ENCODE data around the gene NLGN3.

DNA sequence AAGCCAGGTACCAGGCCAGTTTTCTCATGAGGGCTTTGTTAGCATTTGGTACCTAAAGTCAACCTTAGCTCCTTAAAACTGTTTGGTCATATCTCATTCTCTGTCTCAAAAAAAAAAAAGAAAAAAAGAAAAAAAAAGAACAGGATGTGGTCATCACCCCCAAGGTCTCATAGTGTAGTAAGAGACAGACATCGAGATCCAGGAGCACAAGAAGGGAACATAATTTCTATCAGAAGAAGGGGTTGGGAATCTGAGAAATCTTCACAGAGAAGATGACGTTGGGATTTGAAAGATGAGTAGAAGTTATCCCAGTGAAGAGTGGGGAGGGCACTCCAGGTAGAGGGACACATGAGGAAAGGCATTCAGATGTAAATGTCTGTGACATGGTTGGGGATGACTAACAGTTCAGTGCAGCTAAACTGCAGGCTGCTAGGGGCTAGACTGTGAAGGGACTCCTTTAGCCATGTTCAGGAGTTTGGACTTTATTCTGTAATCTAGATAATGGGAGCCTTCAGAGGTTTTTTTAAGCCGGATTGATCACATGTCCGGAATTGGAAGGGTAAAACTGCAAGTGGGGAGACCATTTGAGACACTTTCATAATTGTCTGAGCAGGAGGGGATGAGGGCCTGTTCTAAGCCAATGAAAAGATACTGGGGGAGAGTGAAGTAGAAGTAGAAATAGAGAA lies 51.5 kb downstream of the NLGN3 start:
- TF ChIP-seq, protein P1, sequence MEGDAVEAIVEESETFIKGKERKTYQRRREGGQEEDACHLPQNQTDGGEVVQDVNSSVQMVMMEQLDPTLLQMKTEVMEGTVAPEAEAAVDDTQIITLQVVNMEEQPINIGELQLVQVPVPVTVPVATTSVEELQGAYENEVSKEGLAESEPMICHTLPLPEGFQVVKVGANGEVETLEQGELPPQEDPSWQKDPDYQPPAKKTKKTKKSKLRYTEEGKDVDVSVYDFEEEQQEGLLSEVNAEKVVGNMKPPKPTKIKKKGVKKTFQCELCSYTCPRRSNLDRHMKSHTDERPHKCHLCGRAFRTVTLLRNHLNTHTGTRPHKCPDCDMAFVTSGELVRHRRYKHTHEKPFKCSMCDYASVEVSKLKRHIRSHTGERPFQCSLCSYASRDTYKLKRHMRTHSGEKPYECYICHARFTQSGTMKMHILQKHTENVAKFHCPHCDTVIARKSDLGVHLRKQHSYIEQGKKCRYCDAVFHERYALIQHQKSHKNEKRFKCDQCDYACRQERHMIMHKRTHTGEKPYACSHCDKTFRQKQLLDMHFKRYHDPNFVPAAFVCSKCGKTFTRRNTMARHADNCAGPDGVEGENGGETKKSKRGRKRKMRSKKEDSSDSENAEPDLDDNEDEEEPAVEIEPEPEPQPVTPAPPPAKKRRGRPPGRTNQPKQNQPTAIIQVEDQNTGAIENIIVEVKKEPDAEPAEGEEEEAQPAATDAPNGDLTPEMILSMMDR (IDR thresholded peaks at IDR 0.05), result no peak
- TF ChIP-seq, protein P2, sequence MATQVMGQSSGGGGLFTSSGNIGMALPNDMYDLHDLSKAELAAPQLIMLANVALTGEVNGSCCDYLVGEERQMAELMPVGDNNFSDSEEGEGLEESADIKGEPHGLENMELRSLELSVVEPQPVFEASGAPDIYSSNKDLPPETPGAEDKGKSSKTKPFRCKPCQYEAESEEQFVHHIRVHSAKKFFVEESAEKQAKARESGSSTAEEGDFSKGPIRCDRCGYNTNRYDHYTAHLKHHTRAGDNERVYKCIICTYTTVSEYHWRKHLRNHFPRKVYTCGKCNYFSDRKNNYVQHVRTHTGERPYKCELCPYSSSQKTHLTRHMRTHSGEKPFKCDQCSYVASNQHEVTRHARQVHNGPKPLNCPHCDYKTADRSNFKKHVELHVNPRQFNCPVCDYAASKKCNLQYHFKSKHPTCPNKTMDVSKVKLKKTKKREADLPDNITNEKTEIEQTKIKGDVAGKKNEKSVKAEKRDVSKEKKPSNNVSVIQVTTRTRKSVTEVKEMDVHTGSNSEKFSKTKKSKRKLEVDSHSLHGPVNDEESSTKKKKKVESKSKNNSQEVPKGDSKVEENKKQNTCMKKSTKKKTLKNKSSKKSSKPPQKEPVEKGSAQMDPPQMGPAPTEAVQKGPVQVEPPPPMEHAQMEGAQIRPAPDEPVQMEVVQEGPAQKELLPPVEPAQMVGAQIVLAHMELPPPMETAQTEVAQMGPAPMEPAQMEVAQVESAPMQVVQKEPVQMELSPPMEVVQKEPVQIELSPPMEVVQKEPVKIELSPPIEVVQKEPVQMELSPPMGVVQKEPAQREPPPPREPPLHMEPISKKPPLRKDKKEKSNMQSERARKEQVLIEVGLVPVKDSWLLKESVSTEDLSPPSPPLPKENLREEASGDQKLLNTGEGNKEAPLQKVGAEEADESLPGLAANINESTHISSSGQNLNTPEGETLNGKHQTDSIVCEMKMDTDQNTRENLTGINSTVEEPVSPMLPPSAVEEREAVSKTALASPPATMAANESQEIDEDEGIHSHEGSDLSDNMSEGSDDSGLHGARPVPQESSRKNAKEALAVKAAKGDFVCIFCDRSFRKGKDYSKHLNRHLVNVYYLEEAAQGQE (IDR thresholded peaks at IDR 0.05; ENCODE audit: insufficient read depth in 1 of 2, low read depth in 2 of 2, low read length in 1 of 2), result no peak
- TF ChIP-seq TCF7L2 (IDR thresholded peaks at IDR 0.05; ENCODE audit: low read depth, low read length) (no peak), POLR2AphosphoS5 (IDR thresholded peaks at IDR 0.05; ENCODE audit: low read depth, low read length) (no peak)

Measured in Panc1 (cell line).